HG03378 (cell line): ENCODE data around the gene NME7.
"Not testable (repeated sequence)": the region's sequence is repeated elsewhere in the genome, so short reads cannot be mapped to it uniquely, and the experiment has no call there.

Source experiments
- ATAC-seq: cut with Tn5 transposase; IDR thresholded peaks from one replicate; pipeline ENCODE4 v1.9.1; 2021; ENCODE audit warnings: mild to moderate bottlenecking, moderate library complexity; ENCODE audit not compliant: unreplicated experiment

Gene NME7

GRCh38 chr1:169307176-169307575 is 60.4 kb downstream of the NME7 start:
- ATAC-seq: no peak

- ATAC-seq: no peak
These were observed 61.6 kb downstream of the NME7 start for GRCh38 chr1:169305948-169306347.

- ATAC-seq: no peak
These were observed 62.2 kb downstream of the NME7 start for GRCh38 chr1:169305356-169305755.

- no peak for ATAC-seq
These were observed 66.7 kb downstream of the NME7 start for GRCh38 chr1:169300854-169301253.

- no peak for ATAC-seq
These were observed 69.2 kb downstream of the NME7 start for GRCh38 chr1:169298441-169298840.

GRCh38 chr1:169295846-169296245 is 71.8 kb downstream of the NME7 start:
- no peak for ATAC-seq

GRCh38 chr1:169295425-169295824 is 72.2 kb downstream of the NME7 start:
- no peak for ATAC-seq

- no peak for ATAC-seq
These were observed 78.6 kb downstream of the NME7 start for GRCh38 chr1:169289016-169289415.

GRCh38 chr1:169288011-169288414 is 79.6 kb downstream of the NME7 start:
- no peak for ATAC-seq

- ATAC-seq: no peak
These were observed 80.3 kb downstream of the NME7 start for GRCh38 chr1:169287280-169287679.

- ATAC-seq: not testable (repeated sequence)
These were observed 86.0 kb downstream of the NME7 start for GRCh38 chr1:169281562-169281961.

- peak; percentile 78 for ATAC-seq
These were observed 96.5 kb downstream of the NME7 start for GRCh38 chr1:169271098-169271497.

GRCh38 chr1:169266133-169266532 is 101.5 kb downstream of the NME7 start:
- ATAC-seq: no peak

GRCh38 chr1:169263059-169263458 is 104.5 kb downstream of the NME7 start:
- no peak for ATAC-seq

GRCh38 chr1:169261884-169262283 is 105.7 kb downstream of the NME7 start:
- ATAC-seq: no peak

GRCh38 chr1:169260478-169261151 is 107.0 kb downstream of the NME7 start:
- no peak for ATAC-seq

GRCh38 chr1:169259816-169260215 is 107.8 kb downstream of the NME7 start:
- no peak for ATAC-seq

GRCh38 chr1:169250795-169251194 is 116.8 kb downstream of the NME7 start:
- no peak for ATAC-seq

- ATAC-seq: no peak
These were observed 117.6 kb downstream of the NME7 start for GRCh38 chr1:169250022-169250421.

GRCh38 chr1:169249611-169250010 is 118.0 kb downstream of the NME7 start:
- ATAC-seq: no peak

- no peak for ATAC-seq
These were observed 121.9 kb downstream of the NME7 start for GRCh38 chr1:169245706-169246105.

GRCh38 chr1:169240449-169241232 is 127.0 kb downstream of the NME7 start:
- no peak for ATAC-seq
